ENCODE results near the gene TMED9.

The TMED9 gene

DNA sequence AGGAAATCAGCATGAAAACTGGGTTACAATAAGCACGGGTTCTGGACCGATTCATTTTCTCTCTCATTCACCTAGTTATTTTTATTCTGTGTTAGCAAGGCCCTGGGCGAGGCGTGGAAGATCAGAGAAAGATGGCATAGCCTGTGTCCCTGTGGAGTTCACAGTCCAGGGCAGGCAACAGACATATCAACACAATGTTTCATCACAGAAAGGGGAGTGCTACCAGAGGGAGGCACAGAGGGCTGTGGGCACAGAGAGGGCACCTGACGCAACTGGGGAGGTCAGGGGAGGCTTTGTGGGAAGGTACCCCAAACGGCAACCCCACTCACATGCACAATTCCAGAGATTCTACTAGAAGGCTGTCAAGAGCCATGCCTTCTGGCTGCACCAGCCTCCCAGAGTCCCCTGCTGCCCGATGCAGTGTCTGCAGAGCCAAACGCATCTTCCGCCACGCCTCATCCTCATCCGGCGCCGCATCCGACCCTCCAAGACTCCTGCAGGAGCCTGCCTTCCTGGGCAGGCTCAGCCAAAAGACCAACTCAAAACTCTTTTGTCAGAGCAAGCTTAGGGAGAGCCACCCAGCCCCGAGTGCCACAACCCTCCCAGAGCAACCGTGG, 39.1 kb upstream of the TMED9 start:
- peaks cover 19% of the 10 kb centered on the region; the same call in 1 of the 2 replicates for H4K20me1 ChIP-seq (ENCODE audit: insufficient read depth, low read length)
- H3K36me3 ChIP-seq (replicated peaks; ENCODE audit: low read depth, low read length) = peaks cover 17% of the 10 kb centered on the region
- TF ChIP-seq EZH2phosphoT487 (IDR thresholded peaks at IDR 0.05; ENCODE audit: low read depth) = no peak
- no peak overlapping the region for H2AFZ ChIP-seq (ENCODE audit: low read depth, low read length)
- peak overlapping the region; percentile 85 for H3K9ac ChIP-seq (ENCODE audit: low read length)
- H3K4me1 ChIP-seq (ENCODE audit: low read length) = peaks cover 9% of the 10 kb centered on the region
- H3K27ac ChIP-seq (ENCODE audit: low read length) = no peak overlapping the region
- H3K9me3 ChIP-seq (ENCODE audit: insufficient read depth, low read length) = no peaks in the 10 kb centered on the region
- no peaks in the 10 kb centered on the region for H3K27me3 ChIP-seq (ENCODE audit: low read depth, low read length)
- peak overlapping the region; percentile 97 for H3K4me3 ChIP-seq (ENCODE audit: low read length)
- peaks cover 45% of the 10 kb centered on the region for H3K79me2 ChIP-seq (ENCODE audit: low read length)
- H3K4me2 ChIP-seq (ENCODE audit: low read length) = peak overlapping the region; percentile 94

DNA sequence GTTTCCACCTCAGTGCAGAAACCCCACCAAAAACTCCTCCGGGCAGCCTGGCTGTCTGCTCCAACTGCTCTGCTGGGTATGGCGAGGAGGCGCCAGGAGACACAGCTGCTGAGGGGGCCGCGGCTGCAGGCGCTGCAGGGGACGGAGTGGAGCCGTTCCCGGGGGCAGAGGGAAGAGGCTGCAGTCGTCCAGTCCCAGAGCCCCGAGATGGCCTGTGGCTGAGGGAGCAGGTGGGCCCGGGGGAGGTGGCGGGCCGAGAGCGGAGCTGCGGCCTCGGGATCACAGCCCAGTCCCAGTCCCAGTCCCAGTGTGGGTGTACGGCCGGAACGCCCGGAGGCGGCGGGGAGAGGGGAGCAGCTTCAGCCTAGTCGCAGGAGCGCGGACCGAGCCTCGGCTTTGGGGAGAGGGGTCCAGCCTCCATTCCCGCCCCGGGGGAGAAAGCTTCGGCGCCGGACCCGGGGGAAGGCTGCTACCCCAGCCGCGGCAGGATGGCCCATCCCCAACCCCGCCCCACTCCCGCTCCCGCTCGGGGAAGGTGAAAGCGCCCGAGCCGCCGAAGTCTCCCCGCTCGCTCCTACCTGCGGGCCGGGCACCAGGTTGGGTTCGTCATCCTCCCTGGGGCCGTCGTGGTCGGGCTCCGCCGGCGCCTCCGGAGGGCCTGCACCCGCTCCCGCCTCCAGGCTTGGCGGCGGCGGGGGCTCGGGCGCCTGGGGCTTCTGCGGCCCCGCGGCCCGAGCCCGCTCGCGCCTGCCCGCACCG, 38.2 kb upstream of the TMED9 start:
- Histone ChIP-seq H2AFZ (ENCODE audit: low read depth, low read length) (no peak overlapping the region), H3K27ac (ENCODE audit: low read length) (no peak overlapping the region), H4K20me1 (ENCODE audit: insufficient read depth, low read length) (peaks cover 13% of the 10 kb centered on the region; the same call in 1 of the 2 replicates), H3K4me3 (ENCODE audit: low read length) (peak overlapping the region; percentile 97), H3K9me3 (ENCODE audit: insufficient read depth, low read length) (no peaks in the 10 kb centered on the region), H3K4me1 (ENCODE audit: low read length) (peaks cover 9% of the 10 kb centered on the region), H3K36me3 (replicated peaks; ENCODE audit: low read depth, low read length) (peaks cover 17% of the 10 kb centered on the region), H3K9ac (ENCODE audit: low read length) (peak overlapping the region; percentile 85), H3K79me2 (ENCODE audit: low read length) (peaks cover 39% of the 10 kb centered on the region), H3K4me2 (ENCODE audit: low read length) (peak overlapping the region; percentile 94), H3K27me3 (ENCODE audit: low read depth, low read length) (no peaks in the 10 kb centered on the region)
- no peak for TF ChIP-seq EZH2phosphoT487 (IDR thresholded peaks at IDR 0.05; ENCODE audit: low read depth)

DNA sequence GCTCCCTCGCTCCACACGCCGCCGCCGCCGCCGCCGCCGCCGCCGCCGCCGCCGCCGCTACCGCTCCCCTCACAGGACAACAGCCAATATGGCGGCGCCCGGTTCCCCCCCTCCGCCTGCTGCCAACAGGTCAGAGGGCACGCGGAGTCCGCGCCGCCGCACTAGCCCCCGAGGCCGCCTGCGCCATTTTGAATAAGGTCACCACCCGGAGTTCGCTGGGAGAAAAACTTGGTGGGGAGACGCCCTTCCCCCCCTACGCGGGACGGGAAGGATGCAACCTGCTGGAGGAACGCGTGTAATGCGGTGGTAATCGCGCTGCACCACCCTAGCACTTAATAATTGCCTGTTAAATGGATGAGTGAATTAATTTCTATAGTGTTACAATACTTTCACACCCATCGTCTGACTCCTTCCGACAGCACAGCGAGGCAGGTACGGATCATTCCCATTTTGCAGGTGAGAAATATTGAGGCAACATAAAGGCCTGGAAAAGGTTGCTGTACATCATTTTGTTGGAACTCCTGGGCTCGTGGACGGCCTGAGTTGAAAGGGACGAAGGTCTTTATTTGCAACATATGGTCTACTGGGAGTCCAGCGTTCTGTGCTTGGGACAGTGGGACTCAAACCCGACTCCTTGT, 37.4 kb upstream of the TMED9 start, which contains the start of gene FAM193B:
TSS of gene FAM193B (minus strand) at position 90 of the 638 bp plus-strand sequence. CDS start 105 bp downstream, outside the sequence.
- no peak for TF ChIP-seq EZH2phosphoT487 (IDR thresholded peaks at IDR 0.05; ENCODE audit: low read depth)
- TF ChIP-seq, protein P1, sequence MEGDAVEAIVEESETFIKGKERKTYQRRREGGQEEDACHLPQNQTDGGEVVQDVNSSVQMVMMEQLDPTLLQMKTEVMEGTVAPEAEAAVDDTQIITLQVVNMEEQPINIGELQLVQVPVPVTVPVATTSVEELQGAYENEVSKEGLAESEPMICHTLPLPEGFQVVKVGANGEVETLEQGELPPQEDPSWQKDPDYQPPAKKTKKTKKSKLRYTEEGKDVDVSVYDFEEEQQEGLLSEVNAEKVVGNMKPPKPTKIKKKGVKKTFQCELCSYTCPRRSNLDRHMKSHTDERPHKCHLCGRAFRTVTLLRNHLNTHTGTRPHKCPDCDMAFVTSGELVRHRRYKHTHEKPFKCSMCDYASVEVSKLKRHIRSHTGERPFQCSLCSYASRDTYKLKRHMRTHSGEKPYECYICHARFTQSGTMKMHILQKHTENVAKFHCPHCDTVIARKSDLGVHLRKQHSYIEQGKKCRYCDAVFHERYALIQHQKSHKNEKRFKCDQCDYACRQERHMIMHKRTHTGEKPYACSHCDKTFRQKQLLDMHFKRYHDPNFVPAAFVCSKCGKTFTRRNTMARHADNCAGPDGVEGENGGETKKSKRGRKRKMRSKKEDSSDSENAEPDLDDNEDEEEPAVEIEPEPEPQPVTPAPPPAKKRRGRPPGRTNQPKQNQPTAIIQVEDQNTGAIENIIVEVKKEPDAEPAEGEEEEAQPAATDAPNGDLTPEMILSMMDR (IDR thresholded peaks at IDR 0.05; ENCODE audit: low read depth, low read length) = no peak
- Histone ChIP-seq H3K4me3 (ENCODE audit: low read length) (peak within 1 kb of the TSS; percentile 97), H3K4me2 (ENCODE audit: low read length) (peak within 1 kb of the TSS; percentile 94), H3K36me3 (replicated peaks; ENCODE audit: low read depth, low read length) (peaks cover 15% of the 10 kb centered on the region), H3K9me3 (ENCODE audit: insufficient read depth, low read length) (no peaks in the 10 kb centered on the region), H2AFZ (ENCODE audit: low read depth, low read length) (peak within 1 kb of the TSS; percentile 98), H3K27me3 (ENCODE audit: low read depth, low read length) (no peaks in the 10 kb centered on the region), H3K9ac (ENCODE audit: low read length) (peak within 1 kb of the TSS; percentile 85), H3K79me2 (ENCODE audit: low read length) (peaks cover 36% of the 10 kb centered on the region), H4K20me1 (ENCODE audit: insufficient read depth, low read length) (peaks cover 13% of the 10 kb centered on the region; the same call in 1 of the 2 replicates), H3K4me1 (ENCODE audit: low read length) (peaks cover 9% of the 10 kb centered on the region), H3K27ac (ENCODE audit: low read length) (no peak within 1 kb of the TSS)

DNA sequence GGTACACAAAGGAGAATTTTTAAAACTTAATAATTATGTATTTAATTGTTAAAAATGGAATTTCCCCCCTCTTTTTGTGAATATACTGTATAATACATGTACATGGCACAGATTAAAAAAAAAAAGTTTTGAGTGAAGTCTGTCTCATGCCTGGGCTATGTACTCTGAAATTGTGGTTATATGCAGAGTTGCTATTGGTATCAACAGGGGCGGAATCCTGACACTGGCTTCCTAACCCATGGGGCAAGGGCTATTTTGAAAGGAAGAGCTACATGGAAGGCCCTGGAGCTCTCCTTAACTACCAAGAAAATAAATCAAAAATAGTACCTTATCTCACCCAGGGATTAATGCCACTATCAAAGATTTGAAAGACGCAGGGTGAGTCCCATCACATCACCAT, 36.8 kb upstream of the TMED9 start:
- H3K4me1 ChIP-seq (ENCODE audit: low read length) = peaks cover 9% of the 10 kb centered on the region
- TF ChIP-seq, protein P1 (IDR thresholded peaks at IDR 0.05; ENCODE audit: low read depth, low read length) = no peak
- no peak for TF ChIP-seq EZH2phosphoT487 (IDR thresholded peaks at IDR 0.05; ENCODE audit: low read depth)
- peak overlapping the region; percentile 71; the same call in 1 of the 2 replicates for H3K9ac ChIP-seq (ENCODE audit: low read length)
- H3K9me3 ChIP-seq (ENCODE audit: insufficient read depth, low read length) = no peaks in the 10 kb centered on the region
- H4K20me1 ChIP-seq (ENCODE audit: insufficient read depth, low read length) = peaks cover 12% of the 10 kb centered on the region; the same call in 1 of the 2 replicates
- no peaks in the 10 kb centered on the region for H3K27me3 ChIP-seq (ENCODE audit: low read depth, low read length)
- H3K4me3 ChIP-seq (ENCODE audit: low read length) = peak overlapping the region; percentile 87
- peak overlapping the region; percentile 86 for H3K4me2 ChIP-seq (ENCODE audit: low read length)
- H3K79me2 ChIP-seq (ENCODE audit: low read length) = peaks cover 34% of the 10 kb centered on the region
- peaks cover 15% of the 10 kb centered on the region for H3K36me3 ChIP-seq (replicated peaks; ENCODE audit: low read depth, low read length)
- H2AFZ ChIP-seq (ENCODE audit: low read depth, low read length) = peak overlapping the region; percentile 98; the same call in 1 of the 2 replicates
- H3K27ac ChIP-seq (ENCODE audit: low read length) = no peak overlapping the region

Measured in OCI-LY3 (cell line).